ENCODE measurements around the gene IFNL4. TPM values are rescaled to one million over a fixed set of nuclear protein-coding genes. Genes with fewer than 3 reads are reported as not detected.

The IFNL4 gene
- total RNA-seq, 1 donor from 2014 or later = not detected

DNA sequence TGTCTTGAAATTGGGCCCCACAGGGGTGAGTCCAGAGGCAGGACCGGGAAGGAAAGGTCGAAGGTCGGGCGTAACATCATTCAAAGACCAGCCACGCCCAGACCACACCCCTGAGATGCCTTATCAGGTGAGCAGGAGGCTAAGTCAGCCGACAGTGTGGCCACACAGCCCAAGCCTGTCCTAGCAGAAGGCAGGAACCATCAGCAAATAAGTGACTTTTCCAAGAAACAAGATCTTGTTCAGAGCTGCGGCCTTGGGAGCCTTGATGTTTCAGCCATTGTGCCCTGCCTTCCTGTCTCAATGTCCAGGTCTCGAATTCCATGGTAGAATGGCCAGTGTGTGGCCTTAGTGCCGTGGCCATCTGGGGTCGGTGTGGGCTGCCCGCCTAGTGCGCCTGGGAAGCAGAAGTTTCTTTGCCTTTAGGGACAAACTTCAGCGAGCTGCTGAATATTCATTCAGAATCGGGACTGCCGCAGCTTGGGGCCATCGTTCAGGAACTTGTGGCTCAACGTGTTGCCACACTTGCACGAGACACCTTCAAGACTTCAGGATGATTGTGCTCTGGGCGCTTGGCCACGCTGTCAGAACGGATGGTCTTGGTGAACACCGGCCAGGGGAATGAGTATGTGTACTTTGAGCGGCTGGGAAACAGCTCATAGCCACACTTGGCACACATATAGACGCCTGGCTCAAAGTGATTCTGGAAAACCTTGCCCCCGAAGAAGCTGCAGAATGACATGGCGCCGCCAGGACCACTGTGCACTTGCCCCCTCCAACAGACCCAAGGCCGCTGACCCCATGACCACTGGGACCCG, 6.1 kb upstream of the IFNL4 start:
- no peak overlapping the region for H2AFZ ChIP-seq (replicated peaks)
- H3K79me2 ChIP-seq (ENCODE audit: low read depth) = no peaks in the 10 kb centered on the region
- no peaks in the 10 kb centered on the region for H3K4me1 ChIP-seq
- Mint-ChIP-seq H3K9me3 (no peaks in the 10 kb centered on the region), H3K27me3 (ENCODE audit: insufficient read depth, low read depth) (peaks cover 13% of the 10 kb centered on the region), H3K4me3 (no peak overlapping the region), H3K4me1 (peaks cover 7% of the 10 kb centered on the region), H3K36me3 (no peaks in the 10 kb centered on the region), H3K27ac (no peak overlapping the region)
- peaks cover 76% of the 10 kb centered on the region for H3K27me3 ChIP-seq
- no peak for DNase-seq (ENCODE audit: low spot score)
- no peaks in the 10 kb centered on the region for H3K9me3 ChIP-seq (ENCODE audit: low read depth)
- H3K9ac ChIP-seq = no peak overlapping the region
- no peak overlapping the region for H3K4me2 ChIP-seq
- H3F3A ChIP-seq (ENCODE audit: low read depth) = no peaks in the 10 kb centered on the region
- no peaks in the 10 kb centered on the region for H4K20me1 ChIP-seq (ENCODE audit: low read depth)
- H3K36me3 ChIP-seq = no peaks in the 10 kb centered on the region
- H3K4me3 ChIP-seq = no peak overlapping the region
- TF ChIP-seq EZH2 (IDR thresholded peaks at IDR 0.05) (no peak), EZH2phosphoT487 (IDR thresholded peaks at IDR 0.05) (no peak)
- TF ChIP-seq, protein P1, sequence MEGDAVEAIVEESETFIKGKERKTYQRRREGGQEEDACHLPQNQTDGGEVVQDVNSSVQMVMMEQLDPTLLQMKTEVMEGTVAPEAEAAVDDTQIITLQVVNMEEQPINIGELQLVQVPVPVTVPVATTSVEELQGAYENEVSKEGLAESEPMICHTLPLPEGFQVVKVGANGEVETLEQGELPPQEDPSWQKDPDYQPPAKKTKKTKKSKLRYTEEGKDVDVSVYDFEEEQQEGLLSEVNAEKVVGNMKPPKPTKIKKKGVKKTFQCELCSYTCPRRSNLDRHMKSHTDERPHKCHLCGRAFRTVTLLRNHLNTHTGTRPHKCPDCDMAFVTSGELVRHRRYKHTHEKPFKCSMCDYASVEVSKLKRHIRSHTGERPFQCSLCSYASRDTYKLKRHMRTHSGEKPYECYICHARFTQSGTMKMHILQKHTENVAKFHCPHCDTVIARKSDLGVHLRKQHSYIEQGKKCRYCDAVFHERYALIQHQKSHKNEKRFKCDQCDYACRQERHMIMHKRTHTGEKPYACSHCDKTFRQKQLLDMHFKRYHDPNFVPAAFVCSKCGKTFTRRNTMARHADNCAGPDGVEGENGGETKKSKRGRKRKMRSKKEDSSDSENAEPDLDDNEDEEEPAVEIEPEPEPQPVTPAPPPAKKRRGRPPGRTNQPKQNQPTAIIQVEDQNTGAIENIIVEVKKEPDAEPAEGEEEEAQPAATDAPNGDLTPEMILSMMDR (IDR thresholded peaks at IDR 0.05) = no peak
- no peak overlapping the region for H3K27ac ChIP-seq

DNA sequence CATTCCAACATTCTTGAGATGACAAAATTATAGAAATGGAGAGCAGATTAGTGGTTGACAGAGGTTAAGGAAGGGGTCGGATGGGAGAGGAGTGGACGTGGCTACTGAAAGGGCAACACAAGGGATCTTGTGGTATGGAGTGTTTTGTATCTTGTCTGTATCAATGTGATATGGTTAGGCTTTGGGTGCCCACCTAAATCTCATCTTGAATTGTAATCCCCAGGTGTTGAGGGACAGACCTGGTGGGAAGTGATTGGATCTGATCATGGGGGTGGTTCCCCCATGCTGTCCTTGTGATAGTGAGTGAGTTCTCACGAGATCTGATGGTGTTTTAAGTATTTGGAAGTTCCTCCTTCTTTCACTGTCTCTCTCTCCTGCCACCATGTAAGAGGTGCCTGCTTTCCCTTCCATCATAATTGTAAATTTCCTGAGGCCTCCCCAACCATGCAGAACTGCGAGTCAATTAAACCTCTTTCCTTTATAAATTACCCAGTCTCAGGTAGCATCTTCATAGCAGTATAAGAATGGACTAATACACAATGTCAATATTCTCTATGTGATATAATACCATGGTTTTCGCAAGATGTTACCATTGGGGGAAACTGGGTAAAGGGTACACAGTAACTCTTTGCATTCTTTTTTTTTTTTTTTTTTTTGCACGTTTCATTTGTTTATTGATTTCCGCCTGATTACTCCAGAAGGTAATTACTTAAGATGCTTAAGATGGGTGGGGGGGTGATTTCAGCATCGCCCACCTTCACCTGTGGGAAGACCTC, 4.9 kb upstream of the IFNL4 start:
- no peak overlapping the region for H3K4me3 Mint-ChIP-seq
- Histone ChIP-seq H3K4me2 (no peak overlapping the region), H3F3A (ENCODE audit: low read depth) (no peaks in the 10 kb centered on the region), H3K79me2 (ENCODE audit: low read depth) (no peaks in the 10 kb centered on the region), H3K27me3 (peaks cover 84% of the 10 kb centered on the region), H3K27ac (no peak overlapping the region), H3K9ac (no peak overlapping the region), H3K4me1 (no peaks in the 10 kb centered on the region), H2AFZ (replicated peaks) (no peak overlapping the region), H4K20me1 (ENCODE audit: low read depth) (no peaks in the 10 kb centered on the region), H3K9me3 (ENCODE audit: low read depth) (no peaks in the 10 kb centered on the region), H3K36me3 (no peaks in the 10 kb centered on the region), H3K4me3 (no peak overlapping the region)
- peaks cover 9% of the 10 kb centered on the region for H3K4me1 Mint-ChIP-seq
- TF ChIP-seq EZH2phosphoT487 (IDR thresholded peaks at IDR 0.05) (no peak), EZH2 (IDR thresholded peaks at IDR 0.05) (no peak)
- TF ChIP-seq, protein P1 (IDR thresholded peaks at IDR 0.05) = no peak
- DNase-seq (ENCODE audit: low spot score) = no peak
- peaks cover 23% of the 10 kb centered on the region for H3K27me3 Mint-ChIP-seq (ENCODE audit: insufficient read depth, low read depth)
- H3K27ac Mint-ChIP-seq = no peak overlapping the region
- no peaks in the 10 kb centered on the region for H3K9me3 Mint-ChIP-seq
- H3K36me3 Mint-ChIP-seq = no peaks in the 10 kb centered on the region

DNA sequence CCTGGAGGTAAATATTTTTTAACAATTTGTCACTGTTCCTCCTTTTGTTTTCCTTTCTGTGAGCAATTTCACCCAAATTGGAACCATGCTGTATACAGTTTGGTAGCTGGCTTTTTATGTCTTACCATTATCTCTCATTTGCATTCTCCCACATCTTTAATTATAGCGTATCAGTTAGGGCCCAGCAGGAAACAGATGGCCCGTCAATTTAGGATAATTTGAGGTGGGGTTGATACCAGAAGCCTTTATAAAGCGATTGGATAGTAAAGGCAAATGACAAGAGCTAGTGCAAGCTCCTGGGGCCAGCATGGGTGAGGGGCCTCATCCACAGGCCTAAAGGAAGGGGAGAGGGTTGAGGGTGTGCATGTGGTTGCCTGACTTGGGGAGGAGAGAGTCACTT, 3.8 kb upstream of the IFNL4 start:
- H3K36me3 Mint-ChIP-seq = no peaks in the 10 kb centered on the region
- no peak overlapping the region for H3K4me3 ChIP-seq
- no peak overlapping the region for H3K9ac ChIP-seq
- H3K36me3 ChIP-seq = no peaks in the 10 kb centered on the region
- peaks cover 2% of the 10 kb centered on the region for H3K4me1 Mint-ChIP-seq
- no peak overlapping the region for H3K4me3 Mint-ChIP-seq
- no peaks in the 10 kb centered on the region for H3F3A ChIP-seq (ENCODE audit: low read depth)
- H3K9me3 ChIP-seq (ENCODE audit: low read depth) = no peaks in the 10 kb centered on the region
- H3K27ac Mint-ChIP-seq = peak overlapping the region; percentile 51
- H3K27me3 ChIP-seq = peaks cover 95% of the 10 kb centered on the region
- no peak overlapping the region for H3K27ac ChIP-seq
- H3K4me2 ChIP-seq = no peak overlapping the region
- H3K4me1 ChIP-seq = no peaks in the 10 kb centered on the region
- H4K20me1 ChIP-seq (ENCODE audit: low read depth) = no peaks in the 10 kb centered on the region
- no peak overlapping the region for H2AFZ ChIP-seq (replicated peaks)
- H3K27me3 Mint-ChIP-seq (ENCODE audit: insufficient read depth, low read depth) = peaks cover 28% of the 10 kb centered on the region
- TF ChIP-seq, protein P1 (IDR thresholded peaks at IDR 0.05) = no peak
- TF ChIP-seq EZH2phosphoT487 (IDR thresholded peaks at IDR 0.05) = no peak
- no peak for TF ChIP-seq EZH2 (IDR thresholded peaks at IDR 0.05)
- no peak for DNase-seq (ENCODE audit: low spot score)
- no peaks in the 10 kb centered on the region for H3K79me2 ChIP-seq (ENCODE audit: low read depth)
- H3K9me3 Mint-ChIP-seq = no peaks in the 10 kb centered on the region

All from neural progenitor cell (in vitro differentiated cells).